Mammary epithelial cell (primary cell): ENCODE measurements around the gene NOS2.

Experiments used
- EZH2 ChIP-seq: IDR thresholded peaks from 2 replicates; pipeline ENCODE4 v1.6.1; 2012; ENCODE audit warnings: low read length, inconsistent platforms, borderline replicate concordance
- TF ChIP-seq, protein P1 (sequence below), 2 donors: IDR thresholded peaks in 1 of 2; conservative IDR thresholded peaks in 1 of 2; 2 replicates each; pipeline ENCODE4 v1.5.1; 2011 to 2012; ENCODE audit warnings: inconsistent platforms in 2 of 2, low read length in 2 of 2, mild to moderate bottlenecking in 2 of 2, control low read depth in 1 of 2, low read depth in 1 of 2; ENCODE audit not compliant: insufficient read depth in 1 of 2; ENCODE audit errors: extremely low read depth in 1 of 2

DNA sequence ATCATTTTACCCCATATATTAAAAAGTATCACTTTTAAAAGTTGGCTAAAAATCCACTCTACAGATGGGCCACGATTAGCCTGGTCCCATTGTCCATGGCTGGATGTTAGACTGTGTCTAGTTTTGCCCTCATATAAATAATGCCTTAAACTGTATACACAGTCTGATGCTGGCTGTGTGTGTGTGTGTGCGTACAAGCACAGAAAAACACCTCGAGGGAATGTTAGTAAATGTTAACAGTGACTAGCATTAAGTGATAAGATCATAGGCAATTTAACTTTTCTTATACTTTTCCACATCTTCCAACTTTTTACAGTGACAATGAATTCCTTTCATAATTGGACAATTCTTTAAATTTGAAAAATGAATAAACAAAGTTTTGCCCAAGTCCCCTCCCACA lies 8.2 kb downstream of the NOS2 start:
- TF ChIP-seq, protein P1, sequence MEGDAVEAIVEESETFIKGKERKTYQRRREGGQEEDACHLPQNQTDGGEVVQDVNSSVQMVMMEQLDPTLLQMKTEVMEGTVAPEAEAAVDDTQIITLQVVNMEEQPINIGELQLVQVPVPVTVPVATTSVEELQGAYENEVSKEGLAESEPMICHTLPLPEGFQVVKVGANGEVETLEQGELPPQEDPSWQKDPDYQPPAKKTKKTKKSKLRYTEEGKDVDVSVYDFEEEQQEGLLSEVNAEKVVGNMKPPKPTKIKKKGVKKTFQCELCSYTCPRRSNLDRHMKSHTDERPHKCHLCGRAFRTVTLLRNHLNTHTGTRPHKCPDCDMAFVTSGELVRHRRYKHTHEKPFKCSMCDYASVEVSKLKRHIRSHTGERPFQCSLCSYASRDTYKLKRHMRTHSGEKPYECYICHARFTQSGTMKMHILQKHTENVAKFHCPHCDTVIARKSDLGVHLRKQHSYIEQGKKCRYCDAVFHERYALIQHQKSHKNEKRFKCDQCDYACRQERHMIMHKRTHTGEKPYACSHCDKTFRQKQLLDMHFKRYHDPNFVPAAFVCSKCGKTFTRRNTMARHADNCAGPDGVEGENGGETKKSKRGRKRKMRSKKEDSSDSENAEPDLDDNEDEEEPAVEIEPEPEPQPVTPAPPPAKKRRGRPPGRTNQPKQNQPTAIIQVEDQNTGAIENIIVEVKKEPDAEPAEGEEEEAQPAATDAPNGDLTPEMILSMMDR (conservative IDR thresholded peaks at IDR 0.05 in 1 of 2, IDR thresholded peaks at IDR 0.05 in 1 of 2; ENCODE audit: extremely low read depth in 1 of 2, insufficient read depth in 1 of 2, low read depth in 1 of 2, low read length in 2 of 2), result no peak
- TF ChIP-seq EZH2, result no peak
